ENCODE data around the gene RELCH.

RELCH gene

DNA sequence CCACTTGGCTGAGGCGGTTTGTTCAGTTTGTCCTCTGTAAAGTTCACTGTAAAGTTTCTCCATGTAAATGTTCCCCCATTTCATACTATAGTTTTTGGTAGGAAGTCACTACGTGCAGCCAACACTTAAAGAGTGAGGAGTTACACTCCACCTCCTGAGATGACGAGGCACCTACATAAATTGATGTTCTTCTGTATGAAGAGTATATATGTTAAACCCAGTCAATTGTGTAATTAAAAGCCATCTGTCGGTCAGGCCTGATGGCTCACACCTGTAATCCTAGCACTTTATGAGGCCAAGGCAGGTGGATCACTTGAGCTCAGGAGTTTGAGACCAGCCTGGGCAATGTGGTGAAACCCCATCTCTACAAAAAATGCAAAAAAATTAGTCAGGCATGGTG lies 7.8 kb upstream of the RELCH start:
- DNase-seq (ENCODE audit: low spot score in 2 of 2) (no peak), ATAC-seq (no peak)
- Mint-ChIP-seq H3K4me1 (peaks cover 17% of the 10 kb centered on the region), H3K27ac (no peak overlapping the region), H3K36me3 (peaks cover 5% of the 10 kb centered on the region), H3K9me3 (no peaks in the 10 kb centered on the region), H3K4me3 (no peak overlapping the region)

GRCh38 chr18:62182220-62182619 lies 4.8 kb upstream of the RELCH start:
- DNase-seq (ENCODE audit: low spot score in 2 of 2) = no peak
- Mint-ChIP-seq H3K36me3 (peaks cover 16% of the 10 kb centered on the region), H3K4me1 (peaks cover 16% of the 10 kb centered on the region), H3K27ac (no peak overlapping the region), H3K4me3 (no peak overlapping the region), H3K9me3 (no peaks in the 10 kb centered on the region)
- no peak for ATAC-seq

DNA sequence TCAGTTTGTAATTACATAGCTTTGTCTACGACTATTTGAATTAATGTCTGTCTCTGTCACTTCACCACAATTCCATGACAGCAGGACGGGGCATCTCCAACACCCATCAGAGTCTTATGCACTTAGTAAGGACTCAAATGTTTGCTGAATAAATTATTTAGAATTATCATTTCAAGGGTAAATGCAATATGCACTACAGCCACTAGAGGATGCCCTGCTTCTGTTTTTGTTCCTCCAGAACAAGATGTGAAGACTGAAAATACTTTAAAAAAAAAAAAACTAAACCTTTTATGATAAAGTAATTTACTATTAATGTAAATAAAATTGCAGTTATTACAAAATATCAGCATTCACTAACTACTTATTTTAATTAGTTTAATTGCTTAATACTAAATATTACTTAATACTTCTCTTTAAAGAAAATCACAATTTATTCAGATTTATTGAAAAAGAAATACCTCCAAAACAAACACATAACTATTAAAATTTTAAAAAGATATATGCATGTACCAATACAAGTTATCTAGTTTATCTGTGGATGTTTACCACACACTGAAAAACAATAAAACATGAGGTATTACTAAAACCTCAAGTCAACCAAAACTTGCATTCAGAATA lies 3.4 kb upstream of the RELCH start:
- Mint-ChIP-seq H3K9me3 (no peaks in the 10 kb centered on the region), H3K4me3 (no peak overlapping the region), H3K36me3 (peaks cover 20% of the 10 kb centered on the region), H3K4me1 (peaks cover 16% of the 10 kb centered on the region), H3K27ac (no peak overlapping the region)
- ATAC-seq (no peak), DNase-seq (ENCODE audit: low spot score in 2 of 2) (peak; percentile 14 to 69)

- Mint-ChIP-seq H3K9me3 (no peaks in the 10 kb centered on the region), H3K27ac (peak overlapping the region; percentile 97), H3K4me1 (peaks cover 36% of the 10 kb centered on the region), H3K4me3 (peak overlapping the region; percentile 99), H3K36me3 (peaks cover 31% of the 10 kb centered on the region)
- no peak for DNase-seq (ENCODE audit: low spot score in 2 of 2)
- peak; percentile 1 for ATAC-seq
These were observed 619 bp upstream of the RELCH start for GRCh38 chr18:62186499-62186773.

- Mint-ChIP-seq H3K36me3 (peaks cover 31% of the 10 kb centered on the region), H3K9me3 (no peaks in the 10 kb centered on the region), H3K27ac (peak overlapping the region; percentile 97), H3K4me3 (peak overlapping the region; percentile 99), H3K4me1 (peaks cover 45% of the 10 kb centered on the region)
- no peak for ATAC-seq
- peak; percentile 19 to 59 for DNase-seq (ENCODE audit: low spot score in 2 of 2)
These were observed 772 bp downstream of the RELCH start for GRCh38 chr18:62187543-62188510.

GRCh38 chr18:62189208-62189607 lies 2.2 kb downstream of the RELCH start:
- Mint-ChIP-seq H3K27ac (peak overlapping the region; percentile 97), H3K9me3 (no peaks in the 10 kb centered on the region), H3K4me3 (peak overlapping the region; percentile 99), H3K4me1 (peaks cover 52% of the 10 kb centered on the region), H3K36me3 (peaks cover 26% of the 10 kb centered on the region)
- ATAC-seq (no peak), DNase-seq (ENCODE audit: low spot score in 2 of 2) (no peak)

- no peak for ATAC-seq
- H3K4me1 Mint-ChIP-seq = peaks cover 62% of the 10 kb centered on the region
- peak overlapping the region; percentile 48 for H3K27ac Mint-ChIP-seq
- H3K9me3 Mint-ChIP-seq = no peaks in the 10 kb centered on the region
- DNase-seq (ENCODE audit: low spot score in 2 of 2) = no peak
- H3K4me3 Mint-ChIP-seq = no peak overlapping the region
- peaks cover 12% of the 10 kb centered on the region for H3K36me3 Mint-ChIP-seq
These were observed 9.0 kb downstream of the RELCH start for GRCh38 chr18:62196079-62196478.

GRCh38 chr18:62196980-62197379 lies 9.9 kb downstream of the RELCH start:
- no peak overlapping the region for H3K27ac Mint-ChIP-seq
- no peak for DNase-seq (ENCODE audit: low spot score in 2 of 2)
- peaks cover 53% of the 10 kb centered on the region for H3K4me1 Mint-ChIP-seq
- no peak overlapping the region for H3K4me3 Mint-ChIP-seq
- H3K36me3 Mint-ChIP-seq = peaks cover 9% of the 10 kb centered on the region
- H3K9me3 Mint-ChIP-seq = no peaks in the 10 kb centered on the region
- ATAC-seq = no peak

DNA sequence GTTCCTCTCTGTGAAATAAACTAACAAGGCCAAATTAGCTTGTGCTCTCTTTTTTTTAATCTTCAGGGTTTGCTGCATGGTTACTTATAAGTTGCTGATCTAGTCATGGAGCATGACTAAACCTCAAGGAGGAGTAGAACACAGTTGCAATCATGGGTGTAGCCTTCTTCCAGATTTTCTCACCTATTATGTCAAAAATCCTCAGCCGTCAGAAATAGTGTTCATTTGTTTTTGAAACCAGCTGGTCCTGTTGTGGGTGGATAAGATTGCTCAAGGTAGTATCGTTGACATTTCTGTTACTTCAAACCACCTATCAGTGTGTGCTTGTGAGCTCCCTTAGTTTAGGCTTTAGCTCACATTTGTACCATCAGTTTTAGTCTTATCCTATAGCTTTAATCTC lies 11.2 kb downstream of the RELCH start:
- H3K4me1 Mint-ChIP-seq = peaks cover 40% of the 10 kb centered on the region
- no peaks in the 10 kb centered on the region for H3K9me3 Mint-ChIP-seq
- no peak overlapping the region for H3K27ac Mint-ChIP-seq
- ATAC-seq (peak; percentile 82), DNase-seq (ENCODE audit: low spot score in 2 of 2) (no peak)
- H3K4me3 Mint-ChIP-seq = no peak overlapping the region
- H3K36me3 Mint-ChIP-seq = peaks cover 9% of the 10 kb centered on the region

GRCh38 chr18:62199629-62200028 lies 12.6 kb downstream of the RELCH start:
- Mint-ChIP-seq H3K4me1 (peaks cover 32% of the 10 kb centered on the region), H3K4me3 (no peak overlapping the region), H3K9me3 (no peaks in the 10 kb centered on the region), H3K36me3 (peaks cover 9% of the 10 kb centered on the region), H3K27ac (no peak overlapping the region)
- no peak for DNase-seq (ENCODE audit: low spot score in 2 of 2)
- no peak for ATAC-seq

GRCh38 chr18:62200121-62200914 lies 13.3 kb downstream of the RELCH start:
- peaks cover 29% of the 10 kb centered on the region for H3K4me1 Mint-ChIP-seq
- DNase-seq (ENCODE audit: low spot score in 2 of 2) (no peak), ATAC-seq (no peak)
- no peak overlapping the region for H3K4me3 Mint-ChIP-seq
- no peak overlapping the region for H3K27ac Mint-ChIP-seq
- no peaks in the 10 kb centered on the region for H3K9me3 Mint-ChIP-seq
- peaks cover 9% of the 10 kb centered on the region for H3K36me3 Mint-ChIP-seq

- no peak for ATAC-seq
- DNase-seq (ENCODE audit: low spot score in 2 of 2) = no peak
- Mint-ChIP-seq H3K4me1 (peaks cover 15% of the 10 kb centered on the region), H3K4me3 (no peak overlapping the region), H3K36me3 (peaks cover under 1% of the 10 kb centered on the region), H3K9me3 (no peaks in the 10 kb centered on the region), H3K27ac (no peak overlapping the region)
These were observed 14.8 kb downstream of the RELCH start for GRCh38 chr18:62201870-62202269.

DNA sequence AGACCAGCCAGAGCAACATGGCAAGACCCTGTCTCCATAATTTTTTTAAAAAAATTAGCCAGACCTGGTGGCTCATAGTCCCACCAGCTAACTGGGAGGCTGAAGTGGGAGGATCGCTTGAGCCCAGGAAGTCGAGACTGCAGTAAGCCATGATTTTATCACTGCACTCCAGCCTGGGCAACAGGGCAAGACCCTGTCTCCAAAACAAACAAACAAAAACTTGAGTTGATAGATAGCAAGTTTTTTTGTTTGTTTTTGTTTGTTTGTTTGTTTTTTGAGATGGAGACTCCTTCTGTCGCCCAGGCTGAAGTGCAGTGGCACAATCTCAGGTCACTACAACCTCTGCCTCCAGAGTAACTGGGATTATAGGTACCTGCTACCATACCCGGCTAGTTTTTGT lies 18.8 kb downstream of the RELCH start:
- DNase-seq (ENCODE audit: low spot score in 2 of 2) (no peak), ATAC-seq (no peak)
- Mint-ChIP-seq H3K9me3 (no peaks in the 10 kb centered on the region), H3K36me3 (no peaks in the 10 kb centered on the region), H3K27ac (no peak overlapping the region), H3K4me1 (peaks cover 24% of the 10 kb centered on the region), H3K4me3 (no peak overlapping the region)

GRCh38 chr18:62206593-62206992 lies 19.5 kb downstream of the RELCH start:
- no peaks in the 10 kb centered on the region for H3K36me3 Mint-ChIP-seq
- no peak overlapping the region for H3K27ac Mint-ChIP-seq
- peaks cover 24% of the 10 kb centered on the region for H3K4me1 Mint-ChIP-seq
- H3K4me3 Mint-ChIP-seq = no peak overlapping the region
- ATAC-seq (no peak), DNase-seq (ENCODE audit: low spot score in 2 of 2) (no peak)
- no peaks in the 10 kb centered on the region for H3K9me3 Mint-ChIP-seq

DNA sequence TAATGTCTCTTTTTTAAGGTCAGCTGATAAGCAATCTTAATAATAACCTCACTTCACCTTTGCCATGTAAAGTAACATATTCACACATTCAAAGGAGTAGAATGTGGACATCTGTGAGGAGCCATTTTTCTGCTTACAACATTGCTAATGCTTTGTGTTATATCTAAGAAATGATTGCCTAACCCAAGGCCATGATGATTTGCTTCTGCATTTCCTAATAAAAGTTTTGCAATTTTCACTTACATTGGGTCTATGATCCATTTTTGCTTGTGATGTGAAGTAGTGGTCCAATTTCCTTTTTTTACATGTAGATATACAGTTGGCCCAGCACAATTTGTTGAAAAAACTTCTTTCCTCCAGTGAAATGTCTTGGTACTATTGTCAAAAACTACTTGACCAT lies 22.0 kb downstream of the RELCH start:
- no peak overlapping the region for H3K4me3 Mint-ChIP-seq
- no peak for ATAC-seq
- H3K27ac Mint-ChIP-seq = no peak overlapping the region
- H3K9me3 Mint-ChIP-seq = no peaks in the 10 kb centered on the region
- peaks cover 16% of the 10 kb centered on the region for H3K36me3 Mint-ChIP-seq
- peaks cover 24% of the 10 kb centered on the region for H3K4me1 Mint-ChIP-seq
- no peak for DNase-seq (ENCODE audit: low spot score in 2 of 2)

All from stimulated activated effector memory CD8-positive, alpha-beta T cell treated with anti-CD3 and anti-CD28 coated beads, Interleukin-12 subunit alpha, Interleukin-12 subunit beta, amount 100 ng/mL, for 72 hours (primary cell).